Stimulated activated CD4-positive, alpha-beta T cell treated with anti-CD3 and anti-CD28 coated beads, TNF-alpha, amount 100 ng/mL, for 24 hours (primary cell): ENCODE results near the gene ISLR2.
"Not testable (repeated sequence)": the region's sequence is repeated elsewhere in the genome, so short reads cannot be mapped to it uniquely, and the experiment has no call there.

ENCODE experiments used
- DNase-seq, 3 experiments: peaks; one replicate each; pipeline ENCODE4 v3.0.0-alpha.2; 2020; ENCODE audit warnings: low read depth in 3 of 3

ISLR2 gene

GRCh38 chr15:74156678-74157411, 26.5 kb downstream of the ISLR2 start:
- DNase-seq, result no peak

GRCh38 chr15:74157868-74158827, 27.8 kb downstream of the ISLR2 start:
- no peak for DNase-seq

GRCh38 chr15:74158855-74159650, 28.7 kb downstream of the ISLR2 start:
- no peak for DNase-seq

DNA sequence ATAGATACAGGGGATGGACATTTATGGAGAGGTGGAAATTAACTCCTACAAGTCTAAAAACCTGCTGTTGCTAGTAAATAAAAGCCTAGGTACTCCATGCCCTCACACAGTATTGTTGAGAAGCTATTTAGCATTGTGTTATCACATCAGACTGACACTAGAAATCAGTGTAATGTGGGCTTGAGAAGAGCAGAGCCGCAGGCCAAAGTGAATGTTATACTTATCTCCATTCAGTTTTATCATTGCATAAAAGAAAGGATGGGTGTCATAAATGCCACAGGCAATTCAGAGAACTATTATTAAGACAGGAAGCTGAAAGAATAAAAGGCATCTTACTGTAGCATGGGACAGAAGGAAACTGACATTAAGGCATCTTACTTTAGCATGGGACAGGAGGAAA, 29.4 kb downstream of the ISLR2 start:
- DNase-seq, result no peak

GRCh38 chr15:74160390-74160789, 30.0 kb downstream of the ISLR2 start:
- not testable (repeated sequence) for DNase-seq

DNA sequence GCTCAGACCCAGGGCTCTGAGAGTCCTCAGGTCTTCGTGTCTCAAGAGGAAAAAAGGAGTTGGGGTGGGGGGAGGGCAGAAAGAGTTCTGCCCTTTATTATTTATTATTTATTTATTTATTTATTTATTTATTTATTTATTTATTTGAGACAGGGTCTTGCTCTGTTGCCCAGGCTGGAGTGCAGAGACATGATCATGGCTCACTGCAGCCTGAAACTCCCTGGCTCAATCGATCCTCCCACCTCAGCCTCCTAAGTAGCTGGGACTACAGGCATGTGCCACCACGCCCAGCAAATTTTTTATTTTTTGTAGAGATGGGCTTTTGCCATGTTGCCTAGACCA, 31.8 kb downstream of the ISLR2 start:
- DNase-seq, result not testable (repeated sequence)

GRCh38 chr15:74165461-74165860, 35.1 kb downstream of the ISLR2 start:
- DNase-seq, result no peak

GRCh38 chr15:74167891-74168331, 37.5 kb downstream of the ISLR2 start:
- no peak for DNase-seq

- no peak for DNase-seq
Measured at GRCh38 chr15:74168711-74169126, 38.3 kb downstream of the ISLR2 start.

DNA sequence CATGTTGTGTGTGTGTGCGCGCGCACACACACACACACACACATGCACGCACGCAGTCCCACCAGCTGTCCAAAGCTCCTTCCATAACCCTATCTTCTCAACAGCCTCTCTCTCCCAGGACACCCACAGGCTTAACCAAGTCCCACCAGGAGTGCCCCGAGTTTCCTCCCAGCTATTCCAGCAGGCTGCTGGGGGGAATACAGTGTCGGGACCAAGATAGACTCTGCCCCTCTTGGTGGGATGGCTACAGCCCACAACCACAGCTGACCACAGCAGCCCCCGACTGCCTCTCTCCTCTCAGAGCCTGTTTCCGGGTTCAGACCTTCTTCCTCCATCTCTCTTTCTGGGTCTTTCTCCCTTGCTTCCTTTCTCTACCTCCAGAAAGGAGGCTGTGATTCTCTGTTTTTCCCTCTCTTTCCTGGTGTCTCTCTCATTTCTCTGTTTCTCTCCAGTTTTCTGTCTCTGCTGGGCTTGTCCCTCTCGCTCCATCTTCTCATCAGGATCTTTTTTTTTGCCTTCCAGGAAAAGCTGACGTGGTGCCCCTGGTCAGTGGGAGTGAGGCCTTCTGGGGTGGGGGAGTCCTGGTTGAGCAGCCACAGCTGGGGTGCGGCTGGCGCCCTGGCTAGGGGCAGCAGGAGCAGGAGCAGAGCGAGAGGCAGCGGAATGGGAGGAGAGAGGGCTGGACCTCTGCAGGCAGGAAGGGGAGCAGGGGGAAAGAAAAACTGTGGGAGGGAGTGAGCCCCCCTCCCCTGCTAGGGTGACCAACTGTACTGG, 39.9 kb downstream of the ISLR2 start:
- no peak for DNase-seq

DNA sequence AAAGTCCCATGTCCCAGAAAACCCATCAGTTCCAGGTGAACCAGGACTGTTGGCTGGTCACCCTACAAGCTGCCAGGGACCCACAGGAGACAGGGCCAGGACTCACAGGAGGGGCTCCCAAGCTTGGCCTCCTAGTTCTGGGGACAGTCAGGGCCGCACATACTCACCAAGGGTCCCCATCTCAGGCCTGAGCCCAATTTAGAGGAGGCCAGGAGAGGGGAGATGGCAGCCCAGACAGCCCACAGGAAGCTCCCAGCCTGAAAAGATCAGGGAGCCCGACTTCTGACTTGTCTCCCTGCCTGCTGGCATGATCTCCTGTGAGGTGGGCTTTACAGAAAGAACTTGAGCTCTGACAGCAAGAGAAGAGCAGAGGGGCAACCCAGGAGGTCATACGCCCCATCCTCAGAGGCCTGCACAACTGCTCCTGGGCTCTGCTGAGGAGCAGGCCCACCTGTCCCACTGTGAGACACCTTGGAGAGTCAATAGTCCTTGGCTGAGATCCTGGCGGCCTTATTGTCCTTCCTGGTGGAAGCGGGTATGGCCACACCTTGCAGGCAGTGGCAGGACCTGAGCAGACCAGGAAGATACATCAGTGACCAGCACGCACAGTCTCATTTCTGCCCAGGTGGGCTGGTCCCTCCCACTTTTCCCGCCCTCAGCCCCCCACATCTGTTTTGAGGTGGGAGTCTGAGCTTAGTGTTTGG, 40.6 kb downstream of the ISLR2 start:
- no peak for DNase-seq

GRCh38 chr15:74171965-74172541, 41.7 kb downstream of the ISLR2 start:
- no peak for DNase-seq

DNA sequence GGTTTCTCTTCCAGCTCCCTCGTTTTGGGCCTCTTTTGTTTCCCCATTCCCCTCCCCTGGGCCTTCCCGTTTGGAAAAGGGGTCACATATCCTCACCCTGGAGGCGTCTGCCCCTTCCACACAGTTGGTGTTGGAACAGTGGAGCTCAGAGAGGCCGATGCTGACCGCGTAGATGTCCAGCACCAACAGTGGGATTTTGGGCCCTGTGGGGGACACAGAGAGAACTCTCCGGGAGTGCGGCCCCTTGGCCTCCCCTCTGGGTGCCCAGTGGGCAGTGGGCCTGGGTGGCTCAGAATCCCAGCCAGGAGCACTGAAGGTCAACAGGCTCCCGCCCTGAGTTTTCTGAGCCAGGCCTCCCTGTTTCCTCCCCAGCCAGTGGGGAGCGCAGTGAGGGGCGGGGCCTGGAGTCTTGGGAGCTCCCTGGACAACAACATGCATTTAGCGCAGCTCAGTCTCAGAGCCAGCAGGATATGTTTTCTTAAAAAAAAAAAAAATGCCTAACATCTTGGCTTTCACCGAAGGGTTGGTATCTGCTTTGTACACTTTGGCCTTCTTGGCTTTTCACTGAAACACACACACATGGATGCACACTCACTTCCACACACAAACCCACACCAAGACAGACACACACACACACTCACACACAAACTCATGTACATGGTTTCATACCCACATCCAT, 42.5 kb downstream of the ISLR2 start:
- no peak for DNase-seq

- DNase-seq, result no peak
Measured at GRCh38 chr15:74173380-74174218, 43.2 kb downstream of the ISLR2 start, which contains the start of gene ISLR. TSS of gene ISLR (plus strand) at chr15:74173710. CDS start at chr15:74174859, 1,149 bp downstream.

DNA sequence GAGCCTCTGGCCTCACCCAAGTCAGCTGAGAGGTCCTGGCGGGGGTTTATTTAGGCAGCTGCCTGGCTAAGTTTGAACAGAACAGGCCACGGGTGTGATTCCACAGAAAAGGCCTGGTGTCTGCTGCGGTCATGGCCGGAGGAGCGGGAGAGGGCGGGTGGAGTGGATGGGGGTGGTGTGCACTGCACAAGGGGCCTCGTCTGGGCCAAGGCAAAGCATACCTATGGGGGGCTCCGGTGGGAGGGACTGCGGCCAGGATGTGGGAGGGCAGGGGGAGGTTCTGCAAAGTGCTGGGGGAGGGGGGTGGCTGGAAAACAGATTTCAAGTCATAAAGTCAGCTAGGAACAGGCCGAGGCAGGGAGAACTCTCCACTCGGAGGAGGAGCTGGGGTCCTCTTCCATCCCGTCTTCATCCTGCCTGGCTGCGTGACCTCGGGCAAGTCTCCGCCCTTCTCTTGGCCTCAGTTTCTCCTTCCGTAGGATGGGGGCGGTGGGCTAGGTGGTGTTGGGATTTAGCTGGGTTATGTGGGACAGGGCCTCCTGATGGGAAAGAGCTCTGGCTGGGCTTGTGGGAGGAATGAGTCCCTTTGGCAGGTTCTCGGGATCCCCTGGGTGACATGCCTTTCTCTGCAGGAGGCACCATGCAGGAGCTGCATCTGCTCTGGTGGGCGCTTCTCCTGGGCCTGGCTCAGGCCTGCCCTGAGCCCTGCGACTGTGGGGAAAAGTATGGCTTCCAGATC, 44.0 kb downstream of the ISLR2 start:
- no peak for DNase-seq

GRCh38 chr15:74174958-74175253, 44.5 kb downstream of the ISLR2 start:
- DNase-seq, result no peak

- no peak for DNase-seq
Measured at GRCh38 chr15:74175271-74176191, 45.1 kb downstream of the ISLR2 start.
